Upper lobe of left lung (tissue), 6 donors: ENCODE measurements around the gene PROX1. TPM values are rescaled to one million over a fixed set of nuclear protein-coding genes. Genes with fewer than 3 reads are reported as not detected.
A peak's percentile ranks its signal among the peaks of the same experiment; 100 is the strongest.

Source experiments
- ATAC-seq, 2 donors: fragments of 200-7000 bp; cut with Tn5 transposase; one replicate each; pipeline ENCODE4 v1.9.1; 2022; ENCODE audit warnings: mild to moderate bottlenecking in 2 of 2, moderate library complexity in 2 of 2; ENCODE audit not compliant: low FRiP score in 2 of 2
- DNase-seq, 2 donors: peaks; one replicate each; pipeline ENCODE4 v3.0.0-alpha.2; 2019 to 2020
- H3K27ac ChIP-seq, 4 donors: fragments of 200-600 bp; sonication (generic); one replicate each; pipeline ENCODE4 v1.5.1; 2016 to 2019
- H3K27me3 ChIP-seq, 4 donors: fragments of 200-600 bp; sonication (generic); one replicate each; pipeline ENCODE4 v1.5.1; 2017 to 2019
- H3K36me3 ChIP-seq, 4 donors: fragments of 200-600 bp; sonication (generic); one replicate each; pipeline ENCODE4 v1.5.1; 2016 to 2019
- H3K4me1 ChIP-seq, 4 donors: fragments of 200-600 bp; sonication (generic); one replicate each; pipeline ENCODE4 v1.5.1; 2018 to 2019
- H3K4me3 ChIP-seq, 4 donors: fragments of 200-600 bp; sonication (generic); one replicate each; pipeline ENCODE4 v1.5.1; 2017 to 2019; ENCODE audit warnings: mild to moderate bottlenecking in 2 of 4, moderate library complexity in 1 of 4
- H3K9me3 ChIP-seq, 4 donors: fragments of 200-600 bp; sonication (generic); one replicate each; pipeline ENCODE4 v1.5.1; 2018 to 2019
- EP300 ChIP-seq, 4 donors: sonication (generic); formaldehyde crosslinking; IDR thresholded peaks; one replicate each; pipeline ENCODE4 v1.5.1; 2017; ENCODE audit warnings: antibody characterized with exemption in 4 of 4, control low read depth in 2 of 4
- POLR2A ChIP-seq, 4 donors: fragments of 450-650 bp; IDR thresholded peaks; one replicate each; pipeline ENCODE4 v1.5.1; 2016 to 2017; ENCODE audit warnings: antibody characterized with exemption in 4 of 4, mild to moderate bottlenecking in 2 of 4
- POLR2AphosphoS5 ChIP-seq, 2 donors: sonication (generic); formaldehyde crosslinking; IDR thresholded peaks; one replicate each; pipeline ENCODE4 v1.5.1; 2017; ENCODE audit warnings: antibody characterized with exemption in 2 of 2
- WGBS, 2 donors: methylation state at CpG; one replicate each; pipeline ENCODE4 v1.1.5; 2017 to 2018; 5-methylcytosine and 5-hydroxymethylcytosine counted together
- total RNA-seq, 6 donors: library from RNA; depleted of rRNA in 4 of 6; stranded (reverse); fragments of >200 nt in 4 of 6; gene quantifications; one replicate each; pipeline versions ENCODE4 v1.1.0 to v1.2.1, GENCODE V29; 2016 to 2021
- TF ChIP-seq, protein P1 (sequence below), 6 experiments: fragments of 450-650 bp in 4 of 6; fragments of 200-600 bp in 2 of 6; sonication (generic) in 2 of 6; IDR thresholded peaks; one replicate each; pipeline ENCODE4 v1.5.1; 2016 to 2019; ENCODE audit warnings: antibody characterized with exemption in 6 of 6
- donor health status: DM: no; HTN: no; CAD: no; lungs with moderate emphysema.
- donor health status: DM: no; HTN: yes; CAD: no; lungs with severe emphysema.

PROX1 gene
- total RNA-seq, 6 donors from 2014 or later, result 2.3 to 11.1 (median 3.8) TPM

DNA sequence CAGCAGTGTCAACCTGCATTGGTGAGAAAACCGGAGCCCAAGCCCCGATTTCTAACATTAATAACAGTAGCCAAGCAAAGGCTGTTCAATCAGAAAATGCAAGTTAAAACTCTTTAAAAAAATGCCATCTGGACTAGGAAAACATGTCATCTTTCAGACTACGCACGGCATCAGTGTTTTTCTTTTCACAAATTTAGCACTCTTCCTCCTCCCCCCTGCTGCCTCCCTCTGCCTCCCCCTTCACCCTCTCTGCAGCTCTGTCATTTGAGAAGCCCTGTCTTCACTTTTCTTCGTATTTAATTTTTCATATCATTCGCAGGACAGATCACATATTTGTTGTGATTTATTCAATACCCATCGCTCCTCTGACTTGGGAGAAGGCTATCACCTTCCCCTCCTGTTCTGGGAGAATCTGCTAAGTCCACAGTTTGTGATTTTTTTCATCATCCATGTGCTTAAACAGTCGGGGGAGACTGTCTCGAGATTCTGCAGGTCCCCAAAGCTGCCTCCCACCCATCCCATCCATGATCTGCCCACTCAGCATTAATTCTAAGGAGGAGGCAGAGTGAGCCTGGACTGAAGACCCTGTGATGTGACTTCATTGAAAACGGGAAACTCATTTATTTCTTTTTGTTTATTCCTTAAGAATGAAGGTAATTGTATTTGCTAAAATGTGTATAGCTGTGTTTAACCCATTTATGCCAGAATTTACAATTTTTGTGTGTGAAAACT lies 84.8 kb downstream of the PROX1 start:
- ATAC-seq (no peak), DNase-seq (no peak)
- no peaks in the 10 kb centered on the region for H3K27me3 ChIP-seq
- H3K4me3 ChIP-seq, result no peak overlapping the region
- H3K9me3 ChIP-seq, result no peaks in the 10 kb centered on the region
- no peak for TF ChIP-seq POLR2AphosphoS5 (IDR thresholded peaks at IDR 0.05)
- no peak for TF ChIP-seq POLR2A (IDR thresholded peaks at IDR 0.05)
- TF ChIP-seq, protein P1, sequence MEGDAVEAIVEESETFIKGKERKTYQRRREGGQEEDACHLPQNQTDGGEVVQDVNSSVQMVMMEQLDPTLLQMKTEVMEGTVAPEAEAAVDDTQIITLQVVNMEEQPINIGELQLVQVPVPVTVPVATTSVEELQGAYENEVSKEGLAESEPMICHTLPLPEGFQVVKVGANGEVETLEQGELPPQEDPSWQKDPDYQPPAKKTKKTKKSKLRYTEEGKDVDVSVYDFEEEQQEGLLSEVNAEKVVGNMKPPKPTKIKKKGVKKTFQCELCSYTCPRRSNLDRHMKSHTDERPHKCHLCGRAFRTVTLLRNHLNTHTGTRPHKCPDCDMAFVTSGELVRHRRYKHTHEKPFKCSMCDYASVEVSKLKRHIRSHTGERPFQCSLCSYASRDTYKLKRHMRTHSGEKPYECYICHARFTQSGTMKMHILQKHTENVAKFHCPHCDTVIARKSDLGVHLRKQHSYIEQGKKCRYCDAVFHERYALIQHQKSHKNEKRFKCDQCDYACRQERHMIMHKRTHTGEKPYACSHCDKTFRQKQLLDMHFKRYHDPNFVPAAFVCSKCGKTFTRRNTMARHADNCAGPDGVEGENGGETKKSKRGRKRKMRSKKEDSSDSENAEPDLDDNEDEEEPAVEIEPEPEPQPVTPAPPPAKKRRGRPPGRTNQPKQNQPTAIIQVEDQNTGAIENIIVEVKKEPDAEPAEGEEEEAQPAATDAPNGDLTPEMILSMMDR (IDR thresholded peaks at IDR 0.05), result no peak
- TF ChIP-seq EP300 (IDR thresholded peaks at IDR 0.05), result no peak
- no peak overlapping the region for H3K27ac ChIP-seq
- no peaks in the 10 kb centered on the region for H3K36me3 ChIP-seq
- 63 to 65% methylated on average over 10 of the region's 10 CpGs for WGBS, 2 donors
- peaks cover 0 to under 1% (median 0%) of the 10 kb centered on the region in 4 donors for H3K4me1 ChIP-seq

DNA sequence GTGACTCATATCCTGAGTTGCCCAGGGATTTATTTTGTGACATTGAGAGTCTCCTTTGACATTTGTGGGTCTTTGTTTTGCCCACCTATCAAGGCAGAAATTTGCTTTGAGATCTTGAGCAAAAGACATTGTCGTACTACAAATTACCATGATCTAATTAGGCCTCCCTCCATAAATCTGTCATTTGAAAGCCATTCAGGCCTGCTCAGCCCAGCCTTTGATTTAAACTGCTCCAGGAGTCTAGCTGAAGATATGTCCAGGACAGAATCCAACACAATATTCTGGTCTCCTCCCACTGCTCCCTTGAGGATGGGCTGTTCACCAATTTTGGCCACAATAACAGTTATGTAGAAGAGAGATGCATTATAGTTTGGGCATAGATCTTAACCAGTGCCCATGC lies 86.7 kb downstream of the PROX1 start:
- WGBS, 2 donors, result 80 to 83% methylated on average over 1 of the region's 1 CpG
- peak in 1 of 2 donors; percentile 41 for ATAC-seq
- no peak overlapping the region for H3K27ac ChIP-seq

DNA sequence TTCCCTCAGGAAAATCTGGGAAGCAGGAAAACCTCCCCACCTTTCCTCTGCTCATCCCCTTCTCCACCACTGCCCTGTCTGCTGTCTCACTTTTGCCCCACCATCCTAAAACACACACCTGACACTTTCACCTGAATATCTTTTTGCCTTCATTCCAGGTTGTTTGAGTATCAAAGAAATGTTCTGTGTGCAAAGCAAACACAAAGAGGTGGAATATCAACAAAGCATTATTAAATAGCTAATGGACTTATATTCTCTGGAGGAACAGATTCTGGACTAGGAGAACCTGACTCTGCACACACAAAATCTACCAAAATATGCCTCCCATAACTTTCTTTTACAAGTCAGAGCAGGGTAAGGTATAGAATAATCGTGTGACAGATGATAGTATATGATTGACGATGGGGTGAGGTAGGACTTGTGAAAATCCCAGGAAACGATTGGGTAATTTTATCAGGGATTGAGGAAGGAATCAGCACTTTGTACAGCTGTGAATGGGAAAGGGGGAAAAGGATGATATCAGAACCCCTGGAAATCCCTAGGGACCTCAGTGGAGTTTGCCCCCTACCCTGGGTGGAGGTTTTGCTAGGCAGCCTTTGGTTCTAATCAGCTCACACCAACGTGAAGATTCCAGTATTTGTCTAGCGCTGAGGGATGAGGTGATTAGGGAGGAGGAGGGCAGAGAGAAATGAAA lies 87.7 kb downstream of the PROX1 start:
- no peak overlapping the region for H3K4me3 ChIP-seq
- TF ChIP-seq, protein P1 (IDR thresholded peaks at IDR 0.05), result no peak
- TF ChIP-seq POLR2AphosphoS5 (IDR thresholded peaks at IDR 0.05) (no peak), POLR2A (IDR thresholded peaks at IDR 0.05) (no peak), EP300 (IDR thresholded peaks at IDR 0.05) (no peak)
- no peak for ATAC-seq

More for the DNA sequence above, 86.7 kb downstream of the PROX1 start:
- DNase-seq, result no peak
- no peak overlapping the region for H3K4me3 ChIP-seq
- TF ChIP-seq EP300 (IDR thresholded peaks at IDR 0.05), result no peak
- TF ChIP-seq, protein P1 (IDR thresholded peaks at IDR 0.05), result no peak
- no peak for TF ChIP-seq POLR2A (IDR thresholded peaks at IDR 0.05)
- no peak for TF ChIP-seq POLR2AphosphoS5 (IDR thresholded peaks at IDR 0.05)
- H3K9me3 ChIP-seq, result no peaks in the 10 kb centered on the region
- no peaks in the 10 kb centered on the region for H3K27me3 ChIP-seq
- no peaks in the 10 kb centered on the region for H3K36me3 ChIP-seq
- H3K4me1 ChIP-seq, result no peaks in the 10 kb centered on the region

DNA sequence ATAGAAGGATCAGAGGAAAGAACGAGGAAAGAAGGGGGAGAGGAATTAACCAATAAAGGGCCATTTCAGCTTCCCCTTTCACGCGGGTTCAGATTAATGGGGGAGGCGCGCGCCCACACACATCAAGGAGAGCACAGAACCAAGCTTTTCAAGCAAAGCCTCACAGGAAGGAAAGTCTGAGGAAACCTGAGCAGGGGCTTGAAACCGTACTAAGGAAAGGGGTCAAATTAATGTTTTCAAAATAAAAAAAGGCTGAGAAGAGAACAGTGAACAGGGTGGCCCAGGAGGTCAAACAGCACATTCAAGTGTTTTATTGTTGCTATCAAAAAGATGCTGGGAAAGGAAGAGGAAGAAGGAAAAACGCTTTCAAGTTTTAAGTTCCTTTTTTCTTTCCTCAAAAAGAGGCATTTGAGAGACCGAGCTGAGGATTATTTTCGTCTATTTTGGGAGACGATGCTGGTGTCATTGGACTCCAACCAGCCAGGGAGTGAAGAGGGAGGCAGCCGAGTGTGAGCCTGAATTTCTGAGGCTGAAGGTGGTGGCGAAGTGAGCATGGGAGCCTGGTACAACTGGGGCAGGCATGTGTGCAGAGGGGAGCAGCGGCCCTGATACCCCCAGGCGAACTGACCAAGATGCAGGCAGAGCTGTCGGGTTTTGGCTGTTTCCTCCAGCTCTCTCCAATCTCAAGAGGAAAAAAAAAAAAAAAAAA lies 88.4 kb downstream of the PROX1 start:
- 50 to 59% methylated on average over 16 of the region's 16 CpGs for WGBS, 2 donors
- H3K9me3 ChIP-seq, result no peaks in the 10 kb centered on the region
- no peak for TF ChIP-seq POLR2A (IDR thresholded peaks at IDR 0.05)
- H3K36me3 ChIP-seq, result no peaks in the 10 kb centered on the region
- DNase-seq (no peak), ATAC-seq (no peak)
- H3K4me3 ChIP-seq, result no peak overlapping the region
- no peaks in the 10 kb centered on the region for H3K27me3 ChIP-seq
- H3K4me1 ChIP-seq, result no peaks in the 10 kb centered on the region
- no peak overlapping the region for H3K27ac ChIP-seq

More for the DNA sequence above, 87.7 kb downstream of the PROX1 start:
- no peaks in the 10 kb centered on the region for H3K36me3 ChIP-seq
- no peaks in the 10 kb centered on the region for H3K27me3 ChIP-seq
- DNase-seq, result no peak
- no peaks in the 10 kb centered on the region for H3K9me3 ChIP-seq
- H3K27ac ChIP-seq, result no peak overlapping the region
- WGBS, 2 donors, result 56% methylated on average over 5 of the region's 5 CpGs
- no peaks in the 10 kb centered on the region for H3K4me1 ChIP-seq

DNA sequence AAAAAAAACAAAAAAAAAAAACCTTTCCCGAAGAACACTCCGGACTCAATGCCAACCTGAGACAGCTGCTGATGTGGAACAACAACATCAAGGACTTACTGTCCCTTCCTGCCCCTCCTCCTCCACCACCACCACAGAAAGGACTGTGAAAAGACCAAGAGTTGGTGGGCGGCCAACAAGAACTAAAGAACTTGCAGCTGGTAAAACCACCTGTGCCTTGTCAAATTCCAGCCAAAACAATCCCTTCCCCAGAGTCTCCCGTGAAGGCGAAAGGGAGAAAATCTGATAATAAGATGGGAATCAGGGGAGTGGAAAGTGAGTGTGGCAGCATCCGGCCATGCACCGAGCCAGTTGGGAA lies 88.9 kb downstream of the PROX1 start:
- whole genome bisulfite sequencing, 2 donors, result 62 to 67% methylated on average over 7 of the region's 7 CpGs
- Histone ChIP-seq H3K27ac (no peak overlapping the region), H3K9me3 (no peaks in the 10 kb centered on the region), H3K4me3 (no peak overlapping the region), H3K4me1 (no peaks in the 10 kb centered on the region), H3K36me3 (no peaks in the 10 kb centered on the region), H3K27me3 (no peaks in the 10 kb centered on the region)
- no peak for TF ChIP-seq EP300 (IDR thresholded peaks at IDR 0.05)
- TF ChIP-seq POLR2A (IDR thresholded peaks at IDR 0.05), result no peak
- no peak for TF ChIP-seq POLR2AphosphoS5 (IDR thresholded peaks at IDR 0.05)
- TF ChIP-seq, protein P1 (IDR thresholded peaks at IDR 0.05), result no peak
- ATAC-seq (no peak), DNase-seq (no peak)
